HG03457 (cell line): ENCODE measurements around the gene GCLM.
"Not testable (repeated sequence)": the region's sequence is repeated elsewhere in the genome, so short reads cannot be mapped to it uniquely, and the experiment has no call there.

ENCODE experiments used
- ATAC-seq: cut with Tn5 transposase; IDR thresholded peaks from one replicate; pipeline ENCODE4 v1.9.1; 2021; ENCODE audit warnings: moderate number of reproducible peaks; ENCODE audit not compliant: unreplicated experiment

GCLM gene

GRCh38 chr1:93909146-93910050, at the start of gene GCLM:
Gene GCLM, minus strand, starts transcription at chr1:93909430. Its CDS starts 267 bp downstream, at chr1:93909163.
- peak; percentile 95 for ATAC-seq

GRCh38 chr1:93958726-93959100, 49.5 kb upstream of the GCLM start:
- ATAC-seq, result no peak

- ATAC-seq, result no peak
Measured at GRCh38 chr1:93958032-93958725, 48.9 kb upstream of the GCLM start.

- no peak for ATAC-seq
Measured at GRCh38 chr1:93955765-93956164, 46.5 kb upstream of the GCLM start.

GRCh38 chr1:93947002-93947686, 37.9 kb upstream of the GCLM start:
- not testable (repeated sequence) for ATAC-seq

- no peak for ATAC-seq
Measured at GRCh38 chr1:93938461-93939145, 29.4 kb upstream of the GCLM start.

- ATAC-seq, result no peak
Measured at GRCh38 chr1:93937997-93938396, 28.8 kb upstream of the GCLM start.

- no peak for ATAC-seq
Measured at GRCh38 chr1:93925206-93925605, 16.0 kb upstream of the GCLM start.

- ATAC-seq, result no peak
Measured at GRCh38 chr1:93919780-93920179, 10.6 kb upstream of the GCLM start.

GRCh38 chr1:93917302-93917701, 8.1 kb upstream of the GCLM start:
- no peak for ATAC-seq

- ATAC-seq, result not testable (repeated sequence)
Measured at GRCh38 chr1:93910880-93911279, 1.6 kb upstream of the GCLM start.

- ATAC-seq, result no peak
Measured at GRCh38 chr1:93910305-93910704, 1.1 kb upstream of the GCLM start.

- peak; percentile 33 for ATAC-seq
Measured at GRCh38 chr1:93908394-93909145, 660 bp downstream of the GCLM start.

GRCh38 chr1:93907718-93908117, 1.5 kb downstream of the GCLM start:
- ATAC-seq, result no peak

- no peak for ATAC-seq
Measured at GRCh38 chr1:93906480-93906879, 2.8 kb downstream of the GCLM start.

GRCh38 chr1:93905734-93906133, 3.5 kb downstream of the GCLM start:
- no peak for ATAC-seq

GRCh38 chr1:93905051-93905450, 4.2 kb downstream of the GCLM start:
- no peak for ATAC-seq

- no peak for ATAC-seq
Measured at GRCh38 chr1:93904228-93904627, 5.0 kb downstream of the GCLM start.

GRCh38 chr1:93900723-93901504, 8.3 kb downstream of the GCLM start:
- no peak for ATAC-seq
